ENCODE results near the gene SLC9A9. TPM values are rescaled to one million over a fixed set of nuclear protein-coding genes. Genes with fewer than 3 reads are reported as not detected.

SLC9A9 gene
- total RNA-seq, 1 experiment from 2014 or later, result 1.4 TPM

DNA sequence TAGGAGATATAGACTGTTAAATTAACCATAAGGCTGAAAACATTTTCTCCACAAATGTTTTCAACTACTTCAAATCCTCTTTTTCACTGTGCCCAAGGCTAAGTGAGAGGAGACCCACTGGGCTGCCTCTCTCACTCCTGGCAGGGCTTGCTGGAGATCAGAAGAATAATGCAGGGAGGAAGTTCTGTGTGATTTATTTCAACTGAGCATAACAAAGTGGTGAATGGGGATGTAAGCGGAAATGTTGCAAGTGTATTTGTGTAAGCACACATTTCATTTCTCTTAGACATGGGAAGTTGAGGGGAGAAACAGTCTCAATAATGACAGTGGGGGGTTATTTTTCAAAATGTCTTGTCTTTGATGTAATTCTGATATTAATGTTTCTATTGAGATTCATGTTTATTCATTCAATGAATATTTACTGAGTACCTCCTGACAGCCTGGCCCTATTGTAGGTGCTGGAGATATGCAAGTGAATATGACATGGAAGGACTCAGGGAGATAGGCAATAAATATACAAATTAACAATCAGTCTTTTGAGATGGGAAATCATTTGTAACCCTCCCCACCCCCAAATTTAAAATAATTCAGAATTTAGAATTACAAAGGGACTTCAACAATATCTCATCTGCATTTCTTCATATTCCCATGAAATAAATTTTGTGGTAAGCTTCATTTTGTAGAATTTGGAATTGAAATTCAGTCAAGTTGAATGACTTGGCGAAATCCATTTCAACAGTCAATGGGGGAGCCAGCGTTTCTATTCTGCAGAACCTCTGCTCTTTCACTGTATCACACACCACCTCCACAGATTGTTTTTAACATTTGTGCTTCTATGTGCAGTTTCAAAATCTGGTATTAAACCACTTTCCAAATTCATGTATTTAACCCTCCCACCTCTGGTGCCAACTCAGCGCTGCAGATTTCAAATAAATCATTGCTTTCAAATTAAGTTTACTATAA is 247.2 kb downstream of the SLC9A9 start:
- in situ Hi-C loops (cut with HindIII; ENCODE audit: low pct_unique_long_range_greater_than_20kb, low sequenced_read_pairs), result no loop called here
- DNase-seq (ENCODE audit: low read depth), result no peak

DNA sequence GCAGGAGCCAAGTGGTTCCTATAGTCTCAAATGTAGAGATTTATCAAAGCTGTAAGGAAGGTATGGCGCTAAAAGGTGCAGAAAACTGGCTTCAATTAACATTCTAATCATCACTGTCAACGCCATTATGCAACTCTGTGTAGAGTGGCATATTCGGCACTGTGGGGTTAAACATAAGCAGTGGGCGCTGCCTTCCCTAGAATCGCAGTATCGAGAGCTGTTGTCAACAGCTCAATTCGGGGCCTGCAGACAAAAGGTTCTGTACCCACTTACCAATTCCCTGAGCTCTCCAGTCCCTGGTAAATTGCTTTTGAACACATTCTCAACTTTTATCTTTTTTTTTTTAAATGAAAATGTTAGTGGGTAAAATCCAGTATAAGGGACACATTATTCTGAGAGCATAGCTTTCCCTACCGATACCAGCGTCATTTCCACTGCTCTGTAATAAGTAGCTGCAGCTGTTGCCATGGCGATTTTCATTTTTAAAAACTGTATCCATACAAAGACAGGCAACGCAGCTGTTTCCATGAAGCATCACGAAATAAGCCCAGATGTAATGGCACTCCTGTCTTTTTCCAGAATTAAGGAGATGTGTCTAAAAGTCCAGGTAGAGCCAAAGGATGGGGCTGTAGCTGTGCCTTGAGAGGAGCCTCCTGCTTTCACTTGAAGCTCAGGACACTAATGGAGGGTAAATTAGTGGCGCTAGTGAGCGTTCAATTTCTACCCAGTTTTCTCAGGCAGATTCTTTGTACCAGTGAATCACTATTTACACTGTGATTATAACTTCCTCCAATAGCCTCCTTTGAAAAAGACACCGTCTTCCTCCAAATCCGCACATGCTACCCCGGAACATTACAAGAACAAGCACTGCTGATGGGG is 250.3 kb downstream of the SLC9A9 start:
- in situ Hi-C loops (cut with HindIII; ENCODE audit: low pct_unique_long_range_greater_than_20kb, low sequenced_read_pairs), result no loop called here
- DNase-seq (ENCODE audit: low read depth), result no peak

DNA sequence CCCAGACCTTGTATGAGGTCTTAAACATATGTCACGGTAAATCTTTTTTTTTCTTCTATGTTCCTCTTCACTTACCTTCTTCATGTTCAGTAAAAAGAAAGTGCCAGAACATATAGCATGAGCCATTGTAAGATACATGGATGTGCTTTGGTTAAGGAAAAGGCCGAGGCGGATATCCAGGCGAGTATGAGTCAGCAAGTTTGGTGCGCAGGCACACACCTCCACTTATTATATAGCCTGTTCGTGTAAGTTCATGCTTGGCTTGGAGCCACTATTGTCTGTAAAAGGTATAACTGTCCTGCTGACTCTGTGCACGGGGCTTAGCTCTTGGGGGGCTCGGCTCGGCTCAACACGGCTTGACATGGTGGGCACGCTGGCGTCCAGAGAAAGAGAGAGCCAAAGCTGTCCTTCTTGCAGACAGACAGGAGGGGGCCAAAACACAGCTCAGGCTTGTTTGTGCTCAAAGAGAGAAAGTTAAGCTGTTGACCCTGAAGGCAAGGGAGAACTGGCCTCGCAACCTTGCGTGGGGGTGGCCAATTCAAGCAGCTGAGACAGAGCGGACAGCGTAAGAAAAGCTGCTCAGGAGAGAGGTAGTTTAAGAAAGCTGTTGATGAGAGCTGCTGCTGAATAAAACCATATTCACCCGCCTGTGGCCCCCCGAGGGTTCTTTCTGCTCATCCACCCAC is 251.2 kb downstream of the SLC9A9 start:
- in situ Hi-C loops (cut with HindIII; ENCODE audit: low pct_unique_long_range_greater_than_20kb, low sequenced_read_pairs), result no loop called here
- DNase-seq (ENCODE audit: low read depth), result no peak

DNA sequence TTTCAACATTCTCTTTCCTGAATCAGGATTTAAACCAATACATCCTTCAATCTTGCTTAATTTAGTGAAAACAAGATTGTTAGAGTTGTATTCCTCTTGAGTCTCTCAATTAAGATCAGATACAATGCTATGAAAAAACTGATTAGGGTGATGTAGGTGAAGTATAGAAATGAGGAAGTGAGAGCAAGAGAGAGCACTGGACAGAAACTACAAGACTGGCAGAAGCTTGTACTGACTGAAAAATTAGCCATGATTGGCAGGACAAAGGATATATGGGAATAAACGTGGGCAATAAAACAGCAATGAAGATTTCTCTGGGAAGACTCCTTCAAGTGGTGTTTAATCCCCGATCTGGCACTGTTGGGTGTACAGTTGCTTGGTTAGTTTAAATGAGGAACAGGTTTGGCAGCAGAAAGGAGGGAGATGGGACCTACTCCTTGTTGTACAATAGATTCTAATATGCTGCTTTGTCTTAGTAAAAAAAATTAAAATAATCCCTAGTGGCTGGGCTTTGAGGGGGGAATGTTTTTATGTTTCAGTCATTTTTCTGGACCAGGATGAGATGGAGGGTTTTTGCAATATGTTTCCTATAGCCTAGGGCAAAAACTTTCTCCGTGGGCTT is 252.7 kb downstream of the SLC9A9 start:
- in situ Hi-C loops (cut with HindIII; ENCODE audit: low pct_unique_long_range_greater_than_20kb, low sequenced_read_pairs), result no loop called here

DNA sequence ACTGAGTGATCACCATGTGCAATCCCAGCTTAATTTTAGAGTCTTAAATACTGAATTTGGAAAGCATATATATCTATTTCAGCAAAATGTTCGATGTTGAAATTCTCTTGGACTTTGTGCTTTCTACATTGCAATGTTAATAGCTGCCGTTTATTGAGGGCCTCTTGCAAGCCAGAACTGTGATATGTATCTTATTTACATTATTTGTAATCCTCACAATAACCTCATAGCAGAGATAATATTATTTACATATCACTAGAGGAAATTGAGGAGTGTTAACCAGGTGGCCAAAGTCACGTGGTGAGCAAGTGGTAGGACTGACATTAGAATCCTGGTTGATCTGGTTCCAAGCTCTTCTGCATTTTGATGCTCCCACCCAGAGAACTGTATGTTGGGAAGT is 254.1 kb downstream of the SLC9A9 start:
- in situ Hi-C loops (cut with HindIII; ENCODE audit: low pct_unique_long_range_greater_than_20kb, low sequenced_read_pairs), result no loop called here
- no peak for DNase-seq (ENCODE audit: low read depth)

More for the DNA sequence above, 252.7 kb downstream of the SLC9A9 start:
- no peak for DNase-seq (ENCODE audit: low read depth)

DNA sequence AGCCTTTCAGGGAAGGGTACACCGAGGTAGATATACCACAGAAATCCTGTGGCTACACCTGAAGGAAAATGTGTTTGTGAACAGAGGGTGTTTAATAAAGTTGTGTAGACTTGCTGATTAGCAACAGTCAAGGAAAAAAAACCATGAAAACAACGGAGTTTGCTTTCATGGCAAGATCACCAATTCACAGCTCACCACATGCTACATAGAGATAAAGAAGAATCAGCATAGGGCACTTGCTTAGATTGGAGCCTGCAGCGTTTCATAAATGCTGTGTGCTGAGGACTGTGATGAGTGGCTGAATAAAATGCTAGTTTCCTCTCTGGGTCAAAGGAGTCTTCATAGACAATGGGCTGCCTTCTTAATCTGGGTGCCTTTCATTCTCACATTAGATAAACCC is 257.6 kb downstream of the SLC9A9 start:
- in situ Hi-C loops (cut with HindIII; ENCODE audit: low pct_unique_long_range_greater_than_20kb, low sequenced_read_pairs), result no loop called here

DNA sequence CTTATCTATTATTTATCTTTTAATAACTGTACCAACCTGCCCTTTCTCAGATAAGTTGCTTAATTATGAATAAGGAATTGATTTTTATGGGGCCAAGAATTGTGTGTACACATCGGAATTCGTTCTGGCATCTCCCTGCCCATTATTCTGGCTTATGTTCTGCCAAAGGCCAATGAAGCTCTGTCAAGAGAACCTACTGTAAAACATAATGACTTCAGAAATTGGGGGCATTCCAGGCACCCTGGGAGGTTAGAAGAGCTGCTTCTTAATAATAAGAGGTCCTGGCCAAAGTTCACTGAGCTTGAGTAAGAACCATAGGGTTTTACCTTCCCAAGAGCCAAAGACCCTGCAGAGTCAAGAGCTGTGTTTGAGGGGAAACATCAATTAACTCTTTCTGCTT is 261.7 kb downstream of the SLC9A9 start:
- DNase-seq (ENCODE audit: low read depth), result no peak
- in situ Hi-C loops (cut with HindIII; ENCODE audit: low pct_unique_long_range_greater_than_20kb, low sequenced_read_pairs), result no loop called here

More for the DNA sequence above, 257.6 kb downstream of the SLC9A9 start:
- no peak for DNase-seq (ENCODE audit: low read depth)

DNA sequence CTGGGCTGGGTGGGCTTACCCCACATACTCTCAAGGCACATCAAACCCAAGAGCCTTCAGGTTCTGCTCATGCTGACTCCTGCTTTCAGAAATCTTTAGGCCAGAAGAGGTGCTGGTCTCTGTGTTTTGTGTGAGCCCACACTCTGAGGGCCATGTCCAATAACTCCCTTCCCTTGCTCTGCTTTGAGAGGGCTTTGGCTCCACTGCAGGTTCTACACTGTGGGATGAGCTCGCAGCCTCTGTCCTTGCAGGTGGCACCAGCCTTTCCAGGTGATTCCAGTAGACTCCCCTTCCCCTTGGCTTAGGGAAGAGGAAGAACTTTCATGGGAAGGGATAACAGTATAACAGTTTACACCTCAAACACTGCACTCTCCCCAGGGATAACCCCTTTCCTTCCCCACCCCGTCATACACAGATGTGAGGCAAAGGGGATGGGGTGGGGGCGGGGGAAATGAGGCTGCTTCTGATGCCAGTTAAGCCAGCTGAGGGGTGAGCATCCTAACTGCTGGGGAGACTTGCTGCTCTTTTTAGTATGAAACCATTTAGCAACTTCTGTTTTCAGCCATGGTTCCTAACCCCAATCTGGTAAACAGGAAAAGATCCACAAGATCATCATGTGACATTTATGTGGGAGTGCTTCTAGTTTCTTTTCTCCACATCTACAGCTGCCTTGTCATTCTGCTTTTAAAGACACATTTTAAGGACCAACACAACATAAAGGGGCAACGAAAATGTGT is 262.4 kb downstream of the SLC9A9 start:
- in situ Hi-C loops (cut with HindIII; ENCODE audit: low pct_unique_long_range_greater_than_20kb, low sequenced_read_pairs), result no loop called here

DNA sequence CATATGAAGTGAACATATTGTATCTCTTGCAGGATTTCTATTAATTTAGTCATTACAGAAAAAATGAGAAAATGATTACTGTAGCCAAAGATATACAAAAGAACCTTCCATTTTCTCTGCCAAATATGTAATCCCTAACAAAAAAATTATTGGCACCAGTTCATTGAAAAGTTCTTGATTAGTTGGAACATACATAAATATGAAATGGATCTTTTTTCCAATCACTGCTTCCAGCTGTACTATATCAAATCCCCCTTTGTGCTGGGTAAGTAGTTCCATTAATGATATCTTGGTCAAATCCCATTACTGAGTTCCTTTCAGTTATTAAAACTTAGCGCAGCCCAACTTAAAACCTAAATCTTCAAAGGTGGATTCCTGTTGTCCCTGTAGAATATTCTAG is 263.8 kb downstream of the SLC9A9 start:
- in situ Hi-C loops (cut with HindIII; ENCODE audit: low pct_unique_long_range_greater_than_20kb, low sequenced_read_pairs), result no loop called here
- no peak for DNase-seq (ENCODE audit: low read depth)

More for the DNA sequence above, 262.4 kb downstream of the SLC9A9 start:
- no peak for DNase-seq (ENCODE audit: low read depth)

DNA sequence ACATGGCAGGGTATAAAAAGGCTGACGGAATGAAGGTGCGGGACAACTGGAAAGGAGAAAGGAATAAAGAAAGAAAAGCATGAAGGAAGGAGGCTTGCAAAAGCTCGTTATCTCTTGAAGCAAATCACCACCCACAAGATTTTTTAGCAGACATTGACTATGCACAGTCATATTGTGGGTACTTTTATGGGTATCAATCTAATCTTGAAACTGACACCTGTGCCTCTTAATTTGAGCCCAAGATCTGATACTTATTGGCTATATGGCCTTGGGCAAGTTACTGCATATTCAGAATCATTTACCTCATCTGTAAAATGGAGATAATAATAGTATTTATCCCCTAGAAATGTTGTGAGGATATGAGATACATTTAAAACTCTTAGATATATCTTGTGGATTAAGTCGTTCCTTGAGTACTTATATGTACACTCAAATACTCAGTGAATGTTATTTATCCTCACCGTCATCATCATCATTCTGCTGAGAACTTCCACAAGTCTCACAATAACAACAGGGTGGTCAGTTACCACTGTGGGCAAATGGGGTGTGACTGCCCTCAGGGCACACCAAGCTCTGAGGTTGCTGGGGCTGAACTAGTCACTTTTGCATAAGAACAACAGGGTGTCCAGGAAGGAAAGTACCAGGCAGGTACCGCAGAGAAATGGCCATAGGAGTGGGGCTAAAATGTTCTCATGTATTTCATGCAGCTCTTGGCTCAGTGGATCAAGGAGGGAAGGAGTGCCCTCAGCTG is 266.1 kb downstream of the SLC9A9 start:
- DNase-seq (ENCODE audit: low read depth), result no peak
- in situ Hi-C loops (cut with HindIII; ENCODE audit: low pct_unique_long_range_greater_than_20kb, low sequenced_read_pairs), result no loop called here

DNA sequence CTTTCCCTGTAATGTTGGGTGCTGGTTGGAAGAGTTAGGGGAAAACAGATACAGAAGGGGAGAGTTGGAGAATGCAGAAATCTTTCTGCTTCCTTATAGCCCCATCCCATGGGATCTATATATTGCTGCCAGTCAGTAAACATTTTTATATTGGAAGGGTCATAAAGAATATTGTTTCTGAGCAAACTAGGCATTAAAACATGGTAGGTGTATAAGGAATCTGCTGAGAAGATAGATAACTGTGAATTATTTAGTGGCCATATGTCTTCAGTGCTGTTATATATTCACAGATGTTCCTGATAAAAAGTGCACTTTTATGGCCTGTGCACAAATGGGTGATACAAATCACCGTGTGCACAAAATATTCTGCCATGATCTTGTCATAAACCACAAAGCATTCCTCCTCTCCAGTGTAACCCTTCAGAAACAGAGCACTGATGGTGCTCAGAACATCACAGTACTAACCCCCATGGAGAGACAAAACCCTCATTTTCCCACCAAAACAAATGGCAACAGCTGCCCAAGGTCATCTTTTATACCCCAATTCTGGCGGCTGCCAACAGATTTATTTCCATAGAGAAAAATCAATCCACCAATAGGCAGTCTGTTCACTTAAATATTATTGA is 269.3 kb downstream of the SLC9A9 start:
- in situ Hi-C loops (cut with HindIII; ENCODE audit: low pct_unique_long_range_greater_than_20kb, low sequenced_read_pairs), result no loop called here

DNA sequence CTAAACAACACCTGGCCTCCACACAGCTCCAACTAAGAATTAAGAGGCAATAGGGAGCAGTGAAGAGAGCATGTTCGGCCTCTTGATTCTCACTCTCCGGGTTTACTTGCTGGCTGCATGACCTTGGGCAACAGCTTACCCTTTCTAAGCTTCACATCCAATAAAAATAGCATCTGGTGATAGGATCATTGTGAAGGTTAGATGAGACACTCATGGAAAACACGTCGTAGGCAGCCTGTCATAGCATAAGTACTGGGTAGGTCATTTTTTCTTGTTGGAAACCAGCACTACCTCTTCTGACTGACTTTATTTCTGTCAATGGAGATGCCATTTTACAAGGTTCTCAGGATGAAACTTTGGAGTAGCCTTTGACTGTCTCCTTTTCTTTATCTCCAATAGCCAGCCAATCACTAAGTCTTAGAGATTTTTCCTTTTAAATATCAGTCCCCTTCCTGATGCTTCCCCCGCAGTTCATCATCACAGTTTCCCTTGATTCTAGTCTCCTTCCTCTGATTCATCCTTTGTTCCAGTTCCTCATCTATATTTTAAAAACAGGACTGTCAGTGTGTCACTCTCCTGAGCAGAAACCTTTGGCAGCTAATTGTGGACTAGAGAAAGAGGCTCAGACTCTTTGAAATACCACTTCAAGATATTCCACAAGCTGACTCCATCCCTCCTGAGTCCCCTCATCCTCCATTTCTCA is 271.5 kb downstream of the SLC9A9 start:
- DNase-seq (ENCODE audit: low read depth), result no peak
- in situ Hi-C loops (cut with HindIII; ENCODE audit: low pct_unique_long_range_greater_than_20kb, low sequenced_read_pairs), result no loop called here

More for the DNA sequence above, 269.3 kb downstream of the SLC9A9 start:
- DNase-seq (ENCODE audit: low read depth), result no peak

DNA sequence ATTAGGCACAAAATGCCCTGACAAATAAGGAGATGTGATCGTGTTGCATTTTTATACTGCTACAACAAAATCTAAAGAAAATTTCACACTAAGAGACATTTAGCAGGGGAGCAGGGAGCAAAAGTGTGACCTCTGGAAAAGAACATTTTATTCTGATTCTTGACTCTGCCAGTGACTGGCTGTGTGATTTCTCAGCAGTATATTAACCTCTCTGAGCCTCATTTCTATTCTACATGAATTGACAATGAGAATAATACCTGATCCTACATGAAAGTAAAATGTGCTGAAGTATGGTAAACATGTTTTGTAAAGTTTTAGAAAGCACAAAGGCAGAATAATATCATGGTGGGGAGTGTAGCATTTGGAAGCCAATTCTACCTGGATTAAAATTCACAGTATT is 273.3 kb downstream of the SLC9A9 start:
- in situ Hi-C loops (cut with HindIII; ENCODE audit: low pct_unique_long_range_greater_than_20kb, low sequenced_read_pairs), result no loop called here
- no peak for DNase-seq (ENCODE audit: low read depth)

DNA sequence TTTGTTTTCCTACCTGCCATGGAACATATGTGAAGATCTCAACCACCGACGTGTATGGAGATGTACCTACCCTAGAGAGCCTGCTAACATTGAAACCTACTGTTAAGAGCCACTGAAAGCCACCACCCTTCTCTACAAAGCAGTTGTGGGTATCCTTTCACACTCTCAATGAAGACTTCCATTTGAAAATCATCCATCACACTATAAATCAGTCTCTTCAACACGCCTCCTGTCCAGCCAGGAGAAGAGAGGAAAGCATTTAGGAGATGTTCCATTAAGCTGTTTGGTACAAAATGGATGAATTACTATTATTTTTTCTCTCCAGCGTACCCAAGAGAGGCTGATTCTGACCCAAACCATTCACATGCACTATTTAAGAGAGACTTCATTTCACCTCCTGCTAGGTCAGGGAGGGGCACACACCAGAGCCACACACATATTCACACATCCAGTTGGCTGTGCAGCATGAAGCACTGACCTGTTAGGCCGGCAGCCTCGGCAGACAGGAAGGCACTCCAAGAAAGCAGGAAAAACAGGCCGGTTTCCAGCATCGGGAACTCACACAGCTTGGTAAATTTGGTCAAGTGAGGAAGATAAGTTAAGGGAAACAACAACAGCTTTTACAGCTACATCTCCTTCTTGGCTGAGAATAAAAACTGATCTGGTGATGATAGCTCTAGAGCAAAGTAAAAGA is 274.5 kb downstream of the SLC9A9 start:
- DNase-seq (ENCODE audit: low read depth), result no peak
- in situ Hi-C loops (cut with HindIII; ENCODE audit: low pct_unique_long_range_greater_than_20kb, low sequenced_read_pairs), result no loop called here

DNA sequence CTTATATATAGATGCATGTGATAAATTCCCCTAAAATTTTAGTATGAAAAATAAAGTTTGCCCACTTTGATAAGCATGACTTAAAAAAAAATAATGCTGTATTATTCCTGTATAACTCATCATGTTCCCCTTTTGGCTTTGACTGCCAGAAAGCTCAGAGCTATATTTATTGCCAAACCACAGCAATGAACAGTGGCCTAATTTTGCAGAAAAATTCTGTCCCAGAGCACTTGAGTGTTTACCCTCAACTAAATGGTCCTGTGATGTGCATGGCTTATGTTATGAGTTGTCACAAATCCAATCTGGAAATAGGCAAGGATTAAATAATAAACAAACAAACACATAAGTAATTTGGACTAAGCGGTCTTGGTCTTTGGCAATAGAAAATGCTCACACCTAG is 276.7 kb downstream of the SLC9A9 start:
- DNase-seq (ENCODE audit: low read depth), result no peak
- in situ Hi-C loops (cut with HindIII; ENCODE audit: low pct_unique_long_range_greater_than_20kb, low sequenced_read_pairs), result no loop called here
